ENCODE results near the gene HS6ST2. TPM values are rescaled to one million over a fixed set of nuclear protein-coding genes. Genes with fewer than 3 reads are reported as not detected.

HS6ST2 gene
- total RNA-seq, 1 donor from 2014 or later = not detected

- no peaks in the 10 kb centered on the region for H3K4me1 ChIP-seq
- no peak overlapping the region for H3K4me3 ChIP-seq
- H3K36me3 ChIP-seq = no peaks in the 10 kb centered on the region
- no peaks in the 10 kb centered on the region for H3K27me3 ChIP-seq
- no peaks in the 10 kb centered on the region for H3K9me3 ChIP-seq
- TF ChIP-seq, protein P1, sequence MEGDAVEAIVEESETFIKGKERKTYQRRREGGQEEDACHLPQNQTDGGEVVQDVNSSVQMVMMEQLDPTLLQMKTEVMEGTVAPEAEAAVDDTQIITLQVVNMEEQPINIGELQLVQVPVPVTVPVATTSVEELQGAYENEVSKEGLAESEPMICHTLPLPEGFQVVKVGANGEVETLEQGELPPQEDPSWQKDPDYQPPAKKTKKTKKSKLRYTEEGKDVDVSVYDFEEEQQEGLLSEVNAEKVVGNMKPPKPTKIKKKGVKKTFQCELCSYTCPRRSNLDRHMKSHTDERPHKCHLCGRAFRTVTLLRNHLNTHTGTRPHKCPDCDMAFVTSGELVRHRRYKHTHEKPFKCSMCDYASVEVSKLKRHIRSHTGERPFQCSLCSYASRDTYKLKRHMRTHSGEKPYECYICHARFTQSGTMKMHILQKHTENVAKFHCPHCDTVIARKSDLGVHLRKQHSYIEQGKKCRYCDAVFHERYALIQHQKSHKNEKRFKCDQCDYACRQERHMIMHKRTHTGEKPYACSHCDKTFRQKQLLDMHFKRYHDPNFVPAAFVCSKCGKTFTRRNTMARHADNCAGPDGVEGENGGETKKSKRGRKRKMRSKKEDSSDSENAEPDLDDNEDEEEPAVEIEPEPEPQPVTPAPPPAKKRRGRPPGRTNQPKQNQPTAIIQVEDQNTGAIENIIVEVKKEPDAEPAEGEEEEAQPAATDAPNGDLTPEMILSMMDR (IDR thresholded peaks at IDR 0.05) = no peak
- no peak overlapping the region for H3K27ac ChIP-seq
- intact Hi-C loops (cut with DNase I) = no loop called here
- DNase-seq (ENCODE audit: low spot score in 2 of 2) = no peak
Measured at GRCh38 chrX:132831336-132831973, 127.0 kb downstream of the HS6ST2 start.

DNA sequence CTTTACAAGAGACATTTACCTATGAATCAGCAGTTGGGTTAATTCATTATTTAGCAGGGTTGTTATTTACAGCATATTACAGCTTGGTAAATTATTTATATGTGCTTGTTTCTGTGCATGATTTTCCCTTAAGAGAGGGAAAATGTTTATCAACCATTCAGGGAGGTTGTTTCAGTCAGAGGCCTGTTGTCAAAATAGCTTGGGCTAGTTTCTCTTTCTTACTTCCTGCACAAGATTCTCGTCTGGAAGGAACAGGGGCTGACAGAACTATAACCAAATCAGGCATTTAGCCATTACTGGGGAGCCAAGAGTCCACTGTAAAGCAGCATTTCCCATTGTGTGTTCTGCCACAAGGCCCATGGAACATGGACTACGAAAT, 135.8 kb downstream of the HS6ST2 start:
- Histone ChIP-seq H3K4me1 (no peaks in the 10 kb centered on the region), H3K27ac (no peak overlapping the region), H3K9me3 (no peaks in the 10 kb centered on the region), H3K4me3 (no peak overlapping the region), H3K27me3 (no peaks in the 10 kb centered on the region), H3K36me3 (no peaks in the 10 kb centered on the region)
- TF ChIP-seq, protein P1 (IDR thresholded peaks at IDR 0.05) = no peak
- intact Hi-C loops (cut with DNase I) = no loop called here
- DNase-seq (ENCODE audit: low spot score in 2 of 2) = no peak

DNA sequence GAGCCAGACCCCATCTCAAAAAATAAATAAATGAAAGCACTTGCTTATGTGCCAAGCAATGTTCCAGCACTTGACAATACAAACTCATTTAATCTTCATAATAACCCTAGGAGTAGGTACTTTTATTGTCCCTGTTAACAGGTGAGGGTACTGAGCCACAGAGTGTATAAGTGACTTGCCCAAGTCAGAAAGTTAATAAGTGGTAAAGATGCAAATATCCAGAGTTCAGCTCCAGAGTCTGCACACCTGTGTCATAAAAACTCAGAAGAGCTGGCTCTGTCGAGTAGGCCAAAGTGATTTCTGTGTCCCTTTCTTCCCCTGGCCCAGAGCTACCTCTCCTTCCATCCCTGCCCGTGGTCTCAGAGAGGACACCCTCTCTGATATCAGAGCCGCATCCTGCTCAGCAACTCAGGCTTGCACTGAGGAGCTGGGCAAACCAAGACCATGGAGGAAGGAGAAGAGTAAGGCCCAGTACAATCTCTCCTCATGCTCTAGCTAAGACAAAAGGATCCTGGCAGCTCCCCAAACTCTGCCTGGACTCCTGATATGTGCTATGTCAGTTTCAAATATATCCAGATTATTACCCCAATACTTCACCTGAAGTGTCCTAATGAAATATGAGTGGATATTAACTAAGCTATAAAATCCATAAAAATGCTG, 136.3 kb downstream of the HS6ST2 start:
- H3K4me1 ChIP-seq = no peaks in the 10 kb centered on the region
- TF ChIP-seq, protein P1 (IDR thresholded peaks at IDR 0.05) = no peak
- DNase-seq (ENCODE audit: low spot score in 2 of 2) = no peak
- H3K27ac ChIP-seq = no peak overlapping the region
- no peaks in the 10 kb centered on the region for H3K36me3 ChIP-seq
- intact Hi-C loops (cut with DNase I) = no loop called here
- H3K9me3 ChIP-seq = no peaks in the 10 kb centered on the region
- H3K27me3 ChIP-seq = no peaks in the 10 kb centered on the region
- H3K4me3 ChIP-seq = no peak overlapping the region

DNA sequence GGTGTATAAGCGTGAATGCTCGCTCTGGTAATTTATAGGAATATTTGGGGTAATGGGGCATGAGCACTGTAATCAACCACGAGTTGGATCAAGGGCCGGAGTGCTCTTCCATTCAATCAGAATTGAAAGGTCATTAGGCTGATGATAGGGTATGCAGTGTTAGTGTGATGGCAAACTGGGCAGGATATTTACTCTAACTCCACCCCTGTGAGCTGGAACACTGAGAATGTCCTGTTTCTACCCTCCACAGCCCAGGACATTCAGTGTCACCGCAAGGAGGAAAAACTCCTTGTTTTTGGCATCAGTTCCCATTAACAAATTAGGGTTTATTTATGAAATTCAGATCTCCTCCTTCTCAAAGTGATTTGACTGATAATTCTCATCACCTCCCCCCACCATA, 137.8 kb downstream of the HS6ST2 start:
- intact Hi-C loops (cut with DNase I) = no loop called here
- Histone ChIP-seq H3K4me1 (no peaks in the 10 kb centered on the region), H3K4me3 (no peak overlapping the region), H3K27me3 (no peaks in the 10 kb centered on the region), H3K27ac (no peak overlapping the region), H3K36me3 (no peaks in the 10 kb centered on the region), H3K9me3 (no peaks in the 10 kb centered on the region)
- DNase-seq (ENCODE audit: low spot score in 2 of 2) = no peak
- TF ChIP-seq, protein P1 (IDR thresholded peaks at IDR 0.05) = no peak

GRCh38 chrX:132819711-132820264, 138.6 kb downstream of the HS6ST2 start:
- H3K27me3 ChIP-seq = no peaks in the 10 kb centered on the region
- TF ChIP-seq, protein P1 (IDR thresholded peaks at IDR 0.05) = no peak
- no peak overlapping the region for H3K4me3 ChIP-seq
- H3K36me3 ChIP-seq = no peaks in the 10 kb centered on the region
- H3K27ac ChIP-seq = no peak overlapping the region
- no peaks in the 10 kb centered on the region for H3K4me1 ChIP-seq
- intact Hi-C loops (cut with DNase I) = no loop called here
- no peak for DNase-seq (ENCODE audit: low spot score in 2 of 2)
- H3K9me3 ChIP-seq = no peaks in the 10 kb centered on the region

Data from ascending aorta (tissue), 2 donors.